DND-41 (cell line): Measurements from ENCODE around the gene SLC5A11.

Experiments used
- ATAC-seq: fragments of 200-7000 bp; cut with Tn5 transposase; 3 replicates; pipeline ENCODE4 v1.9.1; 2021; ENCODE audit warnings: low read depth; ENCODE audit not compliant: insufficient read depth
- DNase-seq: peaks from one replicate; pipeline ENCODE4 v3.0.0-alpha.2; 2020
- H2AFZ ChIP-seq: 2 replicates; pipeline ENCODE4 v1.6.0; 2012; ENCODE audit warnings: low read depth, low read length
- H3K27ac ChIP-seq: 2 replicates; pipeline ENCODE4 v1.5.1; 2012; ENCODE audit warnings: low read length, inconsistent platforms
- H3K27me3 ChIP-seq: fragments of 200-600 bp; sonication (generic); 2 replicates; pipeline ENCODE4 v1.6.0; 2012; ENCODE audit warnings: low read length, mild to moderate bottlenecking, inconsistent platforms; ENCODE audit not compliant: insufficient read depth, poor library complexity
- H3K36me3 ChIP-seq: 2 replicates; pipeline ENCODE4 v1.5.1; 2012; ENCODE audit warnings: low read length, inconsistent platforms; ENCODE audit not compliant: insufficient read depth
- H3K4me1 ChIP-seq: 2 replicates; pipeline ENCODE4 v1.5.1; 2012; ENCODE audit warnings: mild to moderate bottlenecking, low read length; ENCODE audit not compliant: insufficient read depth
- H3K4me2 ChIP-seq: 2 replicates; pipeline ENCODE4 v1.6.0; 2012; ENCODE audit warnings: mild to moderate bottlenecking, moderate library complexity, low read length, inconsistent platforms; ENCODE audit not compliant: insufficient read depth
- H3K4me3 ChIP-seq, 2 experiments: fragments of 200-600 bp in 1 of 2; shearing (Covaris generic) in 1 of 2; 2 replicates each; pipeline ENCODE4 v1.5.1; 2012 to 2016; ENCODE audit warnings: inconsistent platforms in 2 of 2, low read length in 2 of 2, mild to moderate bottlenecking in 2 of 2, low read depth in 1 of 2, moderate library complexity in 1 of 2
- H3K79me2 ChIP-seq: 2 replicates; pipeline ENCODE4 v1.6.0; 2012; ENCODE audit warnings: low read length, inconsistent platforms; ENCODE audit not compliant: insufficient read depth
- H3K9ac ChIP-seq: 2 replicates; pipeline ENCODE4 v1.6.0; 2012; ENCODE audit warnings: low read depth, mild to moderate bottlenecking, inconsistent platforms, low read length, moderate library complexity
- H3K9me3 ChIP-seq: 2 replicates; pipeline ENCODE4 v1.5.1; 2012; ENCODE audit warnings: low read length, moderate library complexity, mild to moderate bottlenecking, inconsistent platforms; ENCODE audit not compliant: insufficient read depth, severe bottlenecking
- H4K20me1 ChIP-seq: 2 replicates; pipeline ENCODE4 v1.6.0; 2012; ENCODE audit warnings: low read length; ENCODE audit not compliant: insufficient read depth
- CTCF ChIP-seq: IDR thresholded peaks from 2 replicates; pipeline ENCODE4 v1.5.1; 2012; ENCODE audit warnings: borderline replicate concordance, low read length, moderate library complexity, mild to moderate bottlenecking; ENCODE audit not compliant: poor library complexity, severe bottlenecking; ENCODE audit errors: extremely low read depth
- EZH2 ChIP-seq: IDR thresholded peaks from 3 replicates; pipeline ENCODE4 v1.6.1; 2012; ENCODE audit warnings: borderline replicate concordance, low read depth, mild to moderate bottlenecking, moderate library complexity, low read length, inconsistent platforms; ENCODE audit not compliant: severe bottlenecking

Gene SLC5A11

GRCh38 chr16:24845726-24846547, at the start of gene SLC5A11:
SLC5A11 (plus strand) TSS chr16:24845963; CDS start chr16:24858644, 12,681 bp downstream.
- no peak within 1 kb of the TSS for H3K27ac ChIP-seq
- no peak within 1 kb of the TSS for H3K4me3 ChIP-seq
- H3K9ac ChIP-seq, result no peak within 1 kb of the TSS
- ATAC-seq (no peak), DNase-seq (no peak)
- H4K20me1 ChIP-seq, result no peaks in the 10 kb centered on the region
- H3K27me3 ChIP-seq, result no peaks in the 10 kb centered on the region
- H3K4me1 ChIP-seq, result no peaks in the 10 kb centered on the region
- no peaks in the 10 kb centered on the region for H3K36me3 ChIP-seq
- no peak for TF ChIP-seq CTCF
- H3K4me2 ChIP-seq, result no peak within 1 kb of the TSS
- H2AFZ ChIP-seq, result no peak within 1 kb of the TSS
- H3K79me2 ChIP-seq, result no peaks in the 10 kb centered on the region
- no peaks in the 10 kb centered on the region for H3K9me3 ChIP-seq

GRCh38 chr16:24800586-24800985, 45.2 kb upstream of the SLC5A11 start:
- Histone ChIP-seq H3K9ac (no peak overlapping the region), H3K4me1 (no peaks in the 10 kb centered on the region), H3K9me3 (no peaks in the 10 kb centered on the region), H4K20me1 (no peaks in the 10 kb centered on the region), H3K4me3 (no peak overlapping the region), H3K4me2 (no peak overlapping the region), H3K36me3 (peaks cover 98% of the 10 kb centered on the region), H3K79me2 (no peaks in the 10 kb centered on the region), H3K27ac (no peak overlapping the region), H2AFZ (no peak overlapping the region), H3K27me3 (no peaks in the 10 kb centered on the region)
- ATAC-seq (no peak), DNase-seq (no peak)
- TF ChIP-seq CTCF (no peak), EZH2 (no peak)

- no peak overlapping the region for H3K9ac ChIP-seq
- H3K36me3 ChIP-seq, result peaks cover 98% of the 10 kb centered on the region
- no peaks in the 10 kb centered on the region for H4K20me1 ChIP-seq
- H3K4me1 ChIP-seq, result no peaks in the 10 kb centered on the region
- H3K79me2 ChIP-seq, result no peaks in the 10 kb centered on the region
- H3K27ac ChIP-seq, result no peak overlapping the region
- no peak overlapping the region for H3K4me2 ChIP-seq
- no peak overlapping the region for H2AFZ ChIP-seq
- DNase-seq (no peak), ATAC-seq (no peak)
- no peaks in the 10 kb centered on the region for H3K9me3 ChIP-seq
- H3K27me3 ChIP-seq, result no peaks in the 10 kb centered on the region
- H3K4me3 ChIP-seq, result no peak overlapping the region
- TF ChIP-seq CTCF, result no peak
- no peak for TF ChIP-seq EZH2
Measured at GRCh38 chr16:24801761-24802302, 43.9 kb upstream of the SLC5A11 start.
